K562 (cell line): ENCODE results near the gene ETHE1. TPM values are rescaled to one million over a fixed set of nuclear protein-coding genes. Genes with fewer than 3 reads are reported as not detected.

Source experiments
- CSDE1 ChIP-seq, 2 experiments: fragments of 450-650 bp; IDR thresholded peaks; 2 replicates each; pipeline ENCODE4 v1.6.1; 2016; ENCODE audit warnings: mild to moderate bottlenecking in 1 of 2
- DPF2 ChIP-seq: fragments of 450-650 bp; IDR thresholded peaks from 2 replicates; pipeline ENCODE4 v1.6.1; 2016
- E2F8 ChIP-seq: fragments of 450-650 bp; IDR thresholded peaks from 2 replicates; pipeline ENCODE4 v1.7.1; 2018; ENCODE audit warnings: mild to moderate bottlenecking, low read depth; ENCODE audit not compliant: partially characterized antibody
- ELF1 ChIP-seq: fragments of 200-800 bp; sonication (Bioruptor generic); IDR thresholded peaks from 2 replicates; pipeline ENCODE4 v1.6.1; 2016; ENCODE audit warnings: missing genetic modification characterization, missing compliant biosample characterization
- FOXP4 ChIP-seq: sonication (generic); formaldehyde crosslinking; IDR thresholded peaks from 2 replicates; pipeline ENCODE4 v1.8.0; 2022; ENCODE audit warnings: mild to moderate bottlenecking, missing genetic modification reagents, borderline replicate concordance
- KLF16 ChIP-seq: IDR thresholded peaks from 2 replicates; pipeline ENCODE4 v1.6.1; 2016; ENCODE audit warnings: antibody characterized with exemption
- LEF1 ChIP-seq: fragments of 450-650 bp; IDR thresholded peaks from 2 replicates; pipeline ENCODE4 v1.6.1; 2016; ENCODE audit warnings: mild to moderate bottlenecking
- MEF2D ChIP-seq: conservative IDR thresholded peaks from 2 replicates; pipeline ENCODE4 v1.6.1; 2016; ENCODE audit warnings: low read depth, missing genetic modification characterization, missing compliant biosample characterization
- NFATC3 ChIP-seq: fragments of 450-650 bp; IDR thresholded peaks from 2 replicates; pipeline ENCODE4 v1.6.1; 2017; ENCODE audit warnings: mild to moderate bottlenecking
- RBM39 ChIP-seq: fragments of 200-400 bp; formaldehyde crosslinking; optimal IDR thresholded peaks from 2 replicates; pipeline ENCODE3; 2018; ENCODE audit warnings: low read depth, low read length
- RFX1 ChIP-seq: fragments of 450-650 bp; IDR thresholded peaks from 2 replicates; pipeline ENCODE4 v1.6.1; 2016; ENCODE audit warnings: mild to moderate bottlenecking, moderate library complexity
- SREBF2 ChIP-seq: sonication (generic); formaldehyde crosslinking; IDR thresholded peaks from 2 replicates; pipeline ENCODE4 v1.4.0; 2020; ENCODE audit warnings: mild to moderate bottlenecking, missing genetic modification reagents
- ZNF140 ChIP-seq: fragments of 250-450 bp; sonication (Bioruptor Pico); IDR thresholded peaks from 2 replicates; pipeline ENCODE4 v1.8.0; 2021; ENCODE audit warnings: moderate library complexity, mild to moderate bottlenecking, inconsistent platforms
- polyA plus RNA-seq, 8 experiments: library from polyadenylated mRNA; depleted of rRNA in 4 of 8; stranded (reverse) in 5 of 8; unstranded in 3 of 8; fragments of >200 nt; fragmentation: Nextera tagmentation in 2 of 8; fragmentation: Illumina TruSeq in 1 of 8; extraction: Ambion mirVana in 2 of 8; extraction: Trizol in 1 of 8; gene quantifications; 2 replicates each; pipeline versions ENCODE4 v1.2.1 to v1.2.3, GENCODE V29; 2011 to 2014; ENCODE audit warnings: inconsistent platforms in 1 of 8, missing spikeins in 1 of 8
- total RNA-seq, 7 experiments: library from RNA; depleted of rRNA in 6 of 7; stranded (reverse); fragments of >200 nt in 6 of 7; fragmentation: Illumina TruSeq in 2 of 7; extraction: Trizol in 2 of 7; gene quantifications; 2 replicates each; pipeline versions ENCODE4 v1.2.1 to v1.2.3, GENCODE V29; 2011 to 2021; ENCODE audit warnings: low replicate concordance in 1 of 7
- TF ChIP-seq, protein P1 (sequence below), 2 experiments: fragments of 450-650 bp; IDR thresholded peaks; 2 replicates each; pipeline ENCODE4 v1.6.1; 2018; ENCODE audit warnings: mild to moderate bottlenecking in 2 of 2, low read depth in 1 of 2; ENCODE audit not compliant: partially characterized antibody in 2 of 2
- TF ChIP-seq, protein P2 (sequence below): fragments of 250-450 bp; sonication (Bioruptor Pico); IDR thresholded peaks from 2 replicates; pipeline ENCODE4 v1.5.0; 2020; ENCODE audit warnings: mild to moderate bottlenecking

Gene ETHE1
- total and polyA plus RNA-seq, 9 of the 15 experiments (the other 6 are each of a cell fraction or from before 2014, with no cell fraction given), result 2.9 to 21.0 (median 10.2) TPM

DNA sequence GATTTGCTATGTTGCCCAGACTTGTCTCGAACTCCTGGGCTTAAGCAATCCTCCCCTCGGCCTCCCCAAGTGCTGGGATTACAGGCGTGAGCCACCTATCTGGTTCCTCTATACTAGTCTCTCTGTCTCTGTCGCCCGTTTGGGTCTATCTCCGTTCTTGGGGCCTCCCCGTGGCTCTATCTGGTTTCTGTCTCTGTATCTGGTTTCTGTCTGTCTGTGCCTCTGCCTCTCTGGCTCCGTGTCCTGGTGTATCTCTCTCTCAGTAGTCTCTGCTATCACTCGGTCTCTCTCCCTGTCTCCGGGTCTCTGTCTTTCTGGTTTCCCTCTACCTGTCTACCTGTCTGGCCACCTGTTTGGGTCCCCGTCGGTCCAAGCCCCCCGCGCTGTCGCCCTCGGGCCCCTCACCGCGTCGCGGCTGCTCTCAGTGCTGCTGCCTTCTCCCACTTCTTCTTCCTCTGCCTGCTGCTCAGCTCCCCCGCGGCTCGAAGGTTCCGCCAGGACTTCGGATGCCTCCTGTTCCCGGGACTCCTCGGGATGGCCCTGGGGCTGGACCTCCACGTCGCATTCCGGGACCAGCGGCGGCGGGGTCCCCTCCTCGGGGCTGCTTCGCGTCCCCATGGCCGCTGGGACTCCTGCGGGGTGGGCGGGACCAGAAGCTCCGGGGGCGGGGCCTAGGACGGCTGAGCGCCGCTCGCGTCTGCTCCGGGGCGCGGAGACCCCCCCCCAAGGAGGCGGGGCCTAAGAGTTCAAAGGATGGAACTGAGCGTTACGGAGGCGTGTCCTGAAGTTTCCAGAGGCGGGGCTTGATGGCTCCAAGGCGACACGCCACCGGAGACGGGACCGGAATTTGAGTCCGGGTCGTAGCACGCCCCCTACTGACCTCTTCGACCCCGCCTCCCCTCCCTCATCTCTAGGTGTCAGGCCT is 23.2 kb downstream of the ETHE1 start (continued):
- TF ChIP-seq MEF2D (tag), result no peak
- peak; percentile 55; the same call in 1 of the 2 replicates for TF ChIP-seq DPF2
- TF ChIP-seq, protein P1, sequence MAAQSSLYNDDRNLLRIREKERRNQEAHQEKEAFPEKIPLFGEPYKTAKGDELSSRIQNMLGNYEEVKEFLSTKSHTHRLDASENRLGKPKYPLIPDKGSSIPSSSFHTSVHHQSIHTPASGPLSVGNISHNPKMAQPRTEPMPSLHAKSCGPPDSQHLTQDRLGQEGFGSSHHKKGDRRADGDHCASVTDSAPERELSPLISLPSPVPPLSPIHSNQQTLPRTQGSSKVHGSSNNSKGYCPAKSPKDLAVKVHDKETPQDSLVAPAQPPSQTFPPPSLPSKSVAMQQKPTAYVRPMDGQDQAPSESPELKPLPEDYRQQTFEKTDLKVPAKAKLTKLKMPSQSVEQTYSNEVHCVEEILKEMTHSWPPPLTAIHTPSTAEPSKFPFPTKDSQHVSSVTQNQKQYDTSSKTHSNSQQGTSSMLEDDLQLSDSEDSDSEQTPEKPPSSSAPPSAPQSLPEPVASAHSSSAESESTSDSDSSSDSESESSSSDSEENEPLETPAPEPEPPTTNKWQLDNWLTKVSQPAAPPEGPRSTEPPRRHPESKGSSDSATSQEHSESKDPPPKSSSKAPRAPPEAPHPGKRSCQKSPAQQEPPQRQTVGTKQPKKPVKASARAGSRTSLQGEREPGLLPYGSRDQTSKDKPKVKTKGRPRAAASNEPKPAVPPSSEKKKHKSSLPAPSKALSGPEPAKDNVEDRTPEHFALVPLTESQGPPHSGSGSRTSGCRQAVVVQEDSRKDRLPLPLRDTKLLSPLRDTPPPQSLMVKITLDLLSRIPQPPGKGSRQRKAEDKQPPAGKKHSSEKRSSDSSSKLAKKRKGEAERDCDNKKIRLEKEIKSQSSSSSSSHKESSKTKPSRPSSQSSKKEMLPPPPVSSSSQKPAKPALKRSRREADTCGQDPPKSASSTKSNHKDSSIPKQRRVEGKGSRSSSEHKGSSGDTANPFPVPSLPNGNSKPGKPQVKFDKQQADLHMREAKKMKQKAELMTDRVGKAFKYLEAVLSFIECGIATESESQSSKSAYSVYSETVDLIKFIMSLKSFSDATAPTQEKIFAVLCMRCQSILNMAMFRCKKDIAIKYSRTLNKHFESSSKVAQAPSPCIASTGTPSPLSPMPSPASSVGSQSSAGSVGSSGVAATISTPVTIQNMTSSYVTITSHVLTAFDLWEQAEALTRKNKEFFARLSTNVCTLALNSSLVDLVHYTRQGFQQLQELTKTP (IDR thresholded peaks at IDR 0.05; ENCODE audit: low read depth in 1 of 2, partially characterized antibody in 2 of 2), result no peak
- TF ChIP-seq, protein P2, sequence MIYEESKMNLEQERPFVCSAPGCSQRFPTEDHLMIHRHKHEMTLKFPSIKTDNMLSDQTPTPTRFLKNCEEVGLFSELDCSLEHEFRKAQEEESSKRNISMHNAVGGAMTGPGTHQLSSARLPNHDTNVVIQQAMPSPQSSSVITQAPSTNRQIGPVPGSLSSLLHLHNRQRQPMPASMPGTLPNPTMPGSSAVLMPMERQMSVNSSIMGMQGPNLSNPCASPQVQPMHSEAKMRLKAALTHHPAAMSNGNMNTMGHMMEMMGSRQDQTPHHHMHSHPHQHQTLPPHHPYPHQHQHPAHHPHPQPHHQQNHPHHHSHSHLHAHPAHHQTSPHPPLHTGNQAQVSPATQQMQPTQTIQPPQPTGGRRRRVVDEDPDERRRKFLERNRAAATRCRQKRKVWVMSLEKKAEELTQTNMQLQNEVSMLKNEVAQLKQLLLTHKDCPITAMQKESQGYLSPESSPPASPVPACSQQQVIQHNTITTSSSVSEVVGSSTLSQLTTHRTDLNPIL (CRISPR knock-in tag), result no peak
- no peak for TF ChIP-seq ELF1 (tag)
- TF ChIP-seq LEF1, result no peak
- TF ChIP-seq KLF16, result no peak
- no peak for TF ChIP-seq CSDE1 (IDR thresholded peaks at IDR 0.05)
- no peak for TF ChIP-seq NFATC3
- no peak for TF ChIP-seq E2F8
- no peak for TF ChIP-seq SREBF2 (CRISPR knock-in tag)
- no peak for TF ChIP-seq ZNF140 (CRISPR knock-in tag)
- no peak for TF ChIP-seq FOXP4 (CRISPR knock-in tag)
- no peak for TF ChIP-seq RBM39
- TF ChIP-seq RFX1, result peak; percentile 63
